ENCODE measurements around the gene LGR6. TPM values are rescaled to one million over a fixed set of nuclear protein-coding genes. Genes with fewer than 3 reads are reported as not detected.

The LGR6 gene
- total RNA-seq, 1 experiment from 2014 or later, result 0.08 TPM

DNA sequence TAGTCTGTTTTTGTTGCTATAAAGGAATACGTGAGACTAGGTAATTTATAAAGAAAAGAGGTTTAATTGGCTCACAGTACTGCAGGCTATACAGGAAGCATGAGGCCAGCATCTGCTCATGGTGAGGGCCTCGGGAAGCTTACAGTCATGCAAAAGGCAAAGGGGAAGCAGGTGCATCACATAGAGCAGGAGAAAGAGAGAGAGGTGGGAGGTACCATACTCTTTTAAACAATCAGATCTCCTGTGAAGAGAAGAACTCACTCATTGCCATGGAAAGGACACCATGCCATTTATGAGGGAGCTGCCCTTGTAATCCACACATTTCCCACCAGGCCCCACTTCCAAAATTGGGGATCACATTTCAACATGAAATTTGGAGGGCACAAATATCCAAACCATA is 167.6 kb downstream of the LGR6 start:
- DNase-seq (ENCODE audit: low read depth, low spot score), result no peak
- in situ Hi-C loops (cut with HindIII; ENCODE audit: low pct_unique_long_range_greater_than_20kb, low sequenced_read_pairs), result no loop called here
- no peak for ATAC-seq
- ChIA-PET CTCF (no interaction called here), POLR2A (no interaction called here)
- Histone ChIP-seq H3K27ac (ENCODE audit: low read length) (no peak overlapping the region), H3K4me1 (ENCODE audit: control insufficient read depth, insufficient read depth, low read length) (no peaks in the 10 kb centered on the region), H3K27me3 (ENCODE audit: control insufficient read depth, insufficient read depth, low read length) (no peaks in the 10 kb centered on the region), H3K4me3 (ENCODE audit: low read depth in 2 of 2, low read length in 2 of 2) (no peak overlapping the region), H3K36me3 (ENCODE audit: control insufficient read depth, insufficient read depth, low read length) (no peaks in the 10 kb centered on the region), H3K9me3 (ENCODE audit: control insufficient read depth, insufficient read depth, low read depth, low read length) (no peaks in the 10 kb centered on the region)
- intact Hi-C loops (cut with micrococcal nuclease; ENCODE audit: unreplicated experiment), result no loop called here
- TF ChIP-seq, protein P1, sequence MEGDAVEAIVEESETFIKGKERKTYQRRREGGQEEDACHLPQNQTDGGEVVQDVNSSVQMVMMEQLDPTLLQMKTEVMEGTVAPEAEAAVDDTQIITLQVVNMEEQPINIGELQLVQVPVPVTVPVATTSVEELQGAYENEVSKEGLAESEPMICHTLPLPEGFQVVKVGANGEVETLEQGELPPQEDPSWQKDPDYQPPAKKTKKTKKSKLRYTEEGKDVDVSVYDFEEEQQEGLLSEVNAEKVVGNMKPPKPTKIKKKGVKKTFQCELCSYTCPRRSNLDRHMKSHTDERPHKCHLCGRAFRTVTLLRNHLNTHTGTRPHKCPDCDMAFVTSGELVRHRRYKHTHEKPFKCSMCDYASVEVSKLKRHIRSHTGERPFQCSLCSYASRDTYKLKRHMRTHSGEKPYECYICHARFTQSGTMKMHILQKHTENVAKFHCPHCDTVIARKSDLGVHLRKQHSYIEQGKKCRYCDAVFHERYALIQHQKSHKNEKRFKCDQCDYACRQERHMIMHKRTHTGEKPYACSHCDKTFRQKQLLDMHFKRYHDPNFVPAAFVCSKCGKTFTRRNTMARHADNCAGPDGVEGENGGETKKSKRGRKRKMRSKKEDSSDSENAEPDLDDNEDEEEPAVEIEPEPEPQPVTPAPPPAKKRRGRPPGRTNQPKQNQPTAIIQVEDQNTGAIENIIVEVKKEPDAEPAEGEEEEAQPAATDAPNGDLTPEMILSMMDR (IDR thresholded peaks at IDR 0.05), result no peak
- no peak for TF ChIP-seq SIN3A (IDR thresholded peaks at IDR 0.05; ENCODE audit: borderline replicate concordance, insufficient read depth, low read depth, low read length)
- no peak for TF ChIP-seq POLR2AphosphoS5 (IDR thresholded peaks at IDR 0.05; ENCODE audit: low read depth, low read length)
- TF ChIP-seq TCF7L2 (IDR thresholded peaks at IDR 0.05; ENCODE audit: low read depth, low read length), result no peak
- TF ChIP-seq, protein P2, sequence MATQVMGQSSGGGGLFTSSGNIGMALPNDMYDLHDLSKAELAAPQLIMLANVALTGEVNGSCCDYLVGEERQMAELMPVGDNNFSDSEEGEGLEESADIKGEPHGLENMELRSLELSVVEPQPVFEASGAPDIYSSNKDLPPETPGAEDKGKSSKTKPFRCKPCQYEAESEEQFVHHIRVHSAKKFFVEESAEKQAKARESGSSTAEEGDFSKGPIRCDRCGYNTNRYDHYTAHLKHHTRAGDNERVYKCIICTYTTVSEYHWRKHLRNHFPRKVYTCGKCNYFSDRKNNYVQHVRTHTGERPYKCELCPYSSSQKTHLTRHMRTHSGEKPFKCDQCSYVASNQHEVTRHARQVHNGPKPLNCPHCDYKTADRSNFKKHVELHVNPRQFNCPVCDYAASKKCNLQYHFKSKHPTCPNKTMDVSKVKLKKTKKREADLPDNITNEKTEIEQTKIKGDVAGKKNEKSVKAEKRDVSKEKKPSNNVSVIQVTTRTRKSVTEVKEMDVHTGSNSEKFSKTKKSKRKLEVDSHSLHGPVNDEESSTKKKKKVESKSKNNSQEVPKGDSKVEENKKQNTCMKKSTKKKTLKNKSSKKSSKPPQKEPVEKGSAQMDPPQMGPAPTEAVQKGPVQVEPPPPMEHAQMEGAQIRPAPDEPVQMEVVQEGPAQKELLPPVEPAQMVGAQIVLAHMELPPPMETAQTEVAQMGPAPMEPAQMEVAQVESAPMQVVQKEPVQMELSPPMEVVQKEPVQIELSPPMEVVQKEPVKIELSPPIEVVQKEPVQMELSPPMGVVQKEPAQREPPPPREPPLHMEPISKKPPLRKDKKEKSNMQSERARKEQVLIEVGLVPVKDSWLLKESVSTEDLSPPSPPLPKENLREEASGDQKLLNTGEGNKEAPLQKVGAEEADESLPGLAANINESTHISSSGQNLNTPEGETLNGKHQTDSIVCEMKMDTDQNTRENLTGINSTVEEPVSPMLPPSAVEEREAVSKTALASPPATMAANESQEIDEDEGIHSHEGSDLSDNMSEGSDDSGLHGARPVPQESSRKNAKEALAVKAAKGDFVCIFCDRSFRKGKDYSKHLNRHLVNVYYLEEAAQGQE (IDR thresholded peaks at IDR 0.05; ENCODE audit: insufficient read depth in 1 of 2, low read depth in 2 of 2, low read length in 1 of 2), result no peak
- no TSS peak for BruUV-seq (replicated peaks)

GRCh38 chr1:202361701-202362100 is 168.1 kb downstream of the LGR6 start:
- Histone ChIP-seq H3K27ac (ENCODE audit: low read length) (no peak overlapping the region), H3K36me3 (ENCODE audit: control insufficient read depth, insufficient read depth, low read length) (no peaks in the 10 kb centered on the region), H3K4me3 (ENCODE audit: low read depth in 2 of 2, low read length in 2 of 2) (no peak overlapping the region), H3K27me3 (ENCODE audit: control insufficient read depth, insufficient read depth, low read length) (no peaks in the 10 kb centered on the region), H3K4me1 (ENCODE audit: control insufficient read depth, insufficient read depth, low read length) (no peaks in the 10 kb centered on the region), H3K9me3 (ENCODE audit: control insufficient read depth, insufficient read depth, low read depth, low read length) (no peaks in the 10 kb centered on the region)
- DNase-seq (ENCODE audit: low read depth, low spot score) (no peak), ATAC-seq (no peak)
- intact Hi-C loops (cut with micrococcal nuclease; ENCODE audit: unreplicated experiment), result no loop called here
- ChIA-PET POLR2A (no interaction called here), CTCF (no interaction called here)
- TF ChIP-seq POLR2AphosphoS5 (IDR thresholded peaks at IDR 0.05; ENCODE audit: low read depth, low read length) (no peak), TCF7L2 (IDR thresholded peaks at IDR 0.05; ENCODE audit: low read depth, low read length) (no peak), SIN3A (IDR thresholded peaks at IDR 0.05; ENCODE audit: borderline replicate concordance, insufficient read depth, low read depth, low read length) (no peak)
- TF ChIP-seq, protein P2 (IDR thresholded peaks at IDR 0.05; ENCODE audit: insufficient read depth in 1 of 2, low read depth in 2 of 2, low read length in 1 of 2), result no peak
- TF ChIP-seq, protein P1 (IDR thresholded peaks at IDR 0.05), result no peak
- BruUV-seq (replicated peaks), result TSS peak; percentile 21
- in situ Hi-C loops (cut with HindIII; ENCODE audit: low pct_unique_long_range_greater_than_20kb, low sequenced_read_pairs), result no loop called here

All from Panc1 (cell line).